Coronary artery (tissue), 2 donors: Measurements from ENCODE around the gene HBEGF.

ENCODE experiments used
- DNase-seq: peaks from one replicate; pipeline ENCODE4 v3.0.0-alpha.2; 2017; ENCODE audit warnings: low spot score
- H3K27ac ChIP-seq, 2 donors: fragments of 200-600 bp; sonication (generic); one replicate each; pipeline ENCODE4 v1.5.1; 2016 to 2019
- H3K4me3 ChIP-seq: fragments of 200-600 bp; sonication (generic); 2 replicates; pipeline ENCODE4 v1.5.1; 2016; ENCODE audit warnings: mild to moderate bottlenecking, moderate library complexity
- CTCF ChIP-seq: fragments of 200-600 bp; sonication (generic); IDR thresholded peaks from one replicate; pipeline ENCODE4 v1.5.1; 2019; ENCODE audit warnings: antibody characterized with exemption

HBEGF gene

GRCh38 chr5:140360681-140361479 lies 14.5 kb upstream of the HBEGF start:
- no peak overlapping the region for H3K4me3 ChIP-seq
- TF ChIP-seq CTCF, result no peak

GRCh38 chr5:140360101-140360500 lies 13.7 kb upstream of the HBEGF start, which contains the start of gene SLC4A9:
SLC4A9 (plus strand) TSS chr5:140360194; CDS start chr5:140360237, 43 bp downstream.
- no peak within 1 kb of the TSS for H3K4me3 ChIP-seq
- no peak for DNase-seq
- TF ChIP-seq CTCF, result no peak
- no peak within 1 kb of the TSS for H3K27ac ChIP-seq

More at GRCh38 chr5:140360681-140361479, 14.5 kb upstream of the HBEGF start:
- H3K27ac ChIP-seq, result no peak overlapping the region
- no peak for DNase-seq

GRCh38 chr5:140358738-140359310 lies 12.4 kb upstream of the HBEGF start:
- TF ChIP-seq CTCF, result no peak
- H3K27ac ChIP-seq, result no peak overlapping the region
- H3K4me3 ChIP-seq, result no peak overlapping the region
- DNase-seq, result no peak

GRCh38 chr5:140357726-140358093 lies 11.3 kb upstream of the HBEGF start:
- DNase-seq, result peak; percentile 89
- peak; percentile 91 for TF ChIP-seq CTCF
- H3K27ac ChIP-seq, result no peak overlapping the region
- H3K4me3 ChIP-seq, result peak overlapping the region; percentile 49

GRCh38 chr5:140356853-140357725 lies 10.7 kb upstream of the HBEGF start:
- TF ChIP-seq CTCF, result no peak
- no peak for DNase-seq
- peak overlapping the region; percentile 49 for H3K4me3 ChIP-seq
- H3K27ac ChIP-seq, result no peak overlapping the region

- Histone ChIP-seq H3K4me3 (no peak overlapping the region), H3K27ac (no peak overlapping the region)
- no peak for TF ChIP-seq CTCF
- DNase-seq, result no peak
Measured at GRCh38 chr5:140355546-140355945, 9.1 kb upstream of the HBEGF start.
